ENCODE results near the gene RNF115.
A peak's percentile ranks its signal among the peaks of the same experiment; 100 is the strongest.
"Not testable (repeated sequence)": the region's sequence is repeated elsewhere in the genome, so short reads cannot be mapped to it uniquely, and the experiment has no call there.

Gene RNF115

GRCh38 chr1:145828367-145829026, 4.6 kb upstream of the RNF115 start:
- Histone ChIP-seq H3K36me3 (ENCODE audit: control insufficient read depth in 2 of 2, insufficient read depth in 2 of 2, low read length in 2 of 2) (peaks cover 62 to 66% of the 10 kb centered on the region in 2 donors), H3K9me3 (ENCODE audit: control insufficient read depth in 2 of 2, low read length in 2 of 2) (no peaks in the 10 kb centered on the region), H3K9ac (ENCODE audit: low read depth in 1 of 2, low read length in 2 of 2) (no peak overlapping the region), H3K27ac (ENCODE audit: low read depth in 2 of 2, low read length in 2 of 2) (no peak overlapping the region), H3K4me1 (ENCODE audit: control insufficient read depth in 2 of 2, insufficient read depth in 2 of 2, low read length in 2 of 2) (no peaks in the 10 kb centered on the region), H3K27me3 (ENCODE audit: control insufficient read depth in 2 of 2, insufficient read depth in 2 of 2, low read length in 2 of 2) (no peaks in the 10 kb centered on the region), H3K4me3 (ENCODE audit: low read length in 2 of 2) (no peak overlapping the region)

- H3K9me3 ChIP-seq (ENCODE audit: control insufficient read depth in 2 of 2, low read length in 2 of 2): no peaks in the 10 kb centered on the region
- H3K36me3 ChIP-seq (ENCODE audit: control insufficient read depth in 2 of 2, insufficient read depth in 2 of 2, low read length in 2 of 2): peaks cover 56 to 61% of the 10 kb centered on the region in 2 donors
- no peak overlapping the region for H3K27ac ChIP-seq (ENCODE audit: low read depth in 2 of 2, low read length in 2 of 2)
- H3K9ac ChIP-seq (ENCODE audit: low read depth in 1 of 2, low read length in 2 of 2): no peak overlapping the region
- no peaks in the 10 kb centered on the region for H3K27me3 ChIP-seq (ENCODE audit: control insufficient read depth in 2 of 2, insufficient read depth in 2 of 2, low read length in 2 of 2)
- no peak overlapping the region for H3K4me3 ChIP-seq (ENCODE audit: low read length in 2 of 2)
- H3K4me1 ChIP-seq (ENCODE audit: control insufficient read depth in 2 of 2, insufficient read depth in 2 of 2, low read length in 2 of 2): no peaks in the 10 kb centered on the region
Observed at GRCh38 chr1:145827966-145828365, 4.1 kb upstream of the RNF115 start.

GRCh38 chr1:145826030-145826429, 2.1 kb upstream of the RNF115 start:
- Histone ChIP-seq H3K36me3 (ENCODE audit: control insufficient read depth in 2 of 2, insufficient read depth in 2 of 2, low read length in 2 of 2) (peaks cover 45 to 47% of the 10 kb centered on the region in 2 donors), H3K4me3 (ENCODE audit: low read length in 2 of 2) (no peak overlapping the region), H3K9me3 (ENCODE audit: control insufficient read depth in 2 of 2, low read length in 2 of 2) (no peaks in the 10 kb centered on the region), H3K9ac (ENCODE audit: low read depth in 1 of 2, low read length in 2 of 2) (no peak overlapping the region), H3K27me3 (ENCODE audit: control insufficient read depth in 2 of 2, insufficient read depth in 2 of 2, low read length in 2 of 2) (no peaks in the 10 kb centered on the region), H3K27ac (ENCODE audit: low read depth in 2 of 2, low read length in 2 of 2) (no peak overlapping the region), H3K4me1 (ENCODE audit: control insufficient read depth in 2 of 2, insufficient read depth in 2 of 2, low read length in 2 of 2) (no peaks in the 10 kb centered on the region)

- no peaks in the 10 kb centered on the region for H3K4me1 ChIP-seq (ENCODE audit: control insufficient read depth in 2 of 2, insufficient read depth in 2 of 2, low read length in 2 of 2)
- peak overlapping the region; percentile 80 to 91 for H3K4me3 ChIP-seq (ENCODE audit: low read length in 2 of 2)
- no peaks in the 10 kb centered on the region for H3K27me3 ChIP-seq (ENCODE audit: control insufficient read depth in 2 of 2, insufficient read depth in 2 of 2, low read length in 2 of 2)
- H3K27ac ChIP-seq (ENCODE audit: low read depth in 2 of 2, low read length in 2 of 2): peak overlapping the region; percentile 72 to 89
- H3K9me3 ChIP-seq (ENCODE audit: control insufficient read depth in 2 of 2, low read length in 2 of 2): no peaks in the 10 kb centered on the region
- H3K36me3 ChIP-seq (ENCODE audit: control insufficient read depth in 2 of 2, insufficient read depth in 2 of 2, low read length in 2 of 2): peaks cover 31 to 32% of the 10 kb centered on the region in 2 donors
- H3K9ac ChIP-seq (ENCODE audit: low read depth in 1 of 2, low read length in 2 of 2): peak overlapping the region; percentile 66 to 79
Observed at GRCh38 chr1:145824499-145824842, 576 bp upstream of the RNF115 start.

GRCh38 chr1:145822779-145823331, 1.0 kb downstream of the RNF115 start:
- not testable (repeated sequence) for H3K4me1 ChIP-seq (ENCODE audit: control insufficient read depth in 2 of 2, insufficient read depth in 2 of 2, low read length in 2 of 2); H3K27me3 ChIP-seq (ENCODE audit: control insufficient read depth in 2 of 2, insufficient read depth in 2 of 2, low read length in 2 of 2); H3K9ac ChIP-seq (ENCODE audit: low read depth in 1 of 2, low read length in 2 of 2); H3K27ac ChIP-seq (ENCODE audit: low read depth in 2 of 2, low read length in 2 of 2); H3K4me3 ChIP-seq (ENCODE audit: low read length in 2 of 2); H3K9me3 ChIP-seq (ENCODE audit: control insufficient read depth in 2 of 2, low read length in 2 of 2)
- peaks cover 14 to 16% of the 10 kb centered on the region in 2 donors for H3K36me3 ChIP-seq (ENCODE audit: control insufficient read depth in 2 of 2, insufficient read depth in 2 of 2, low read length in 2 of 2)

- not testable (repeated sequence) for H3K36me3 ChIP-seq (ENCODE audit: control insufficient read depth in 2 of 2, insufficient read depth in 2 of 2, low read length in 2 of 2); H3K27me3 ChIP-seq (ENCODE audit: control insufficient read depth in 2 of 2, insufficient read depth in 2 of 2, low read length in 2 of 2); H3K9me3 ChIP-seq (ENCODE audit: control insufficient read depth in 2 of 2, low read length in 2 of 2); H3K4me1 ChIP-seq (ENCODE audit: control insufficient read depth in 2 of 2, insufficient read depth in 2 of 2, low read length in 2 of 2); H3K27ac ChIP-seq (ENCODE audit: low read depth in 2 of 2, low read length in 2 of 2); H3K4me3 ChIP-seq (ENCODE audit: low read length in 2 of 2); H3K9ac ChIP-seq (ENCODE audit: low read depth in 1 of 2, low read length in 2 of 2)
Observed at GRCh38 chr1:145818095-145818494, 5.8 kb downstream of the RNF115 start.

GRCh38 chr1:145812977-145813810, 10.7 kb downstream of the RNF115 start:
- H3K9ac ChIP-seq (ENCODE audit: low read depth in 1 of 2, low read length in 2 of 2); H3K9me3 ChIP-seq (ENCODE audit: control insufficient read depth in 2 of 2, low read length in 2 of 2); H3K4me1 ChIP-seq (ENCODE audit: control insufficient read depth in 2 of 2, insufficient read depth in 2 of 2, low read length in 2 of 2); H3K27ac ChIP-seq (ENCODE audit: low read depth in 2 of 2, low read length in 2 of 2); H3K4me3 ChIP-seq (ENCODE audit: low read length in 2 of 2); H3K36me3 ChIP-seq (ENCODE audit: control insufficient read depth in 2 of 2, insufficient read depth in 2 of 2, low read length in 2 of 2); H3K27me3 ChIP-seq (ENCODE audit: control insufficient read depth in 2 of 2, insufficient read depth in 2 of 2, low read length in 2 of 2): not testable (repeated sequence)

GRCh38 chr1:145806844-145807243, 17.1 kb downstream of the RNF115 start:
- no peaks in the 10 kb centered on the region for H3K27me3 ChIP-seq (ENCODE audit: control insufficient read depth in 2 of 2, insufficient read depth in 2 of 2, low read length in 2 of 2)
- no peak overlapping the region for H3K27ac ChIP-seq (ENCODE audit: low read depth in 2 of 2, low read length in 2 of 2)
- H3K4me3 ChIP-seq (ENCODE audit: low read length in 2 of 2): no peak overlapping the region
- no peak overlapping the region for H3K9ac ChIP-seq (ENCODE audit: low read depth in 1 of 2, low read length in 2 of 2)
- H3K4me1 ChIP-seq (ENCODE audit: control insufficient read depth in 2 of 2, insufficient read depth in 2 of 2, low read length in 2 of 2): no peaks in the 10 kb centered on the region
- H3K9me3 ChIP-seq (ENCODE audit: control insufficient read depth in 2 of 2, low read length in 2 of 2): no peaks in the 10 kb centered on the region
- no peaks in the 10 kb centered on the region for H3K36me3 ChIP-seq (ENCODE audit: control insufficient read depth in 2 of 2, insufficient read depth in 2 of 2, low read length in 2 of 2)

- Histone ChIP-seq H3K27me3 (ENCODE audit: control insufficient read depth in 2 of 2, insufficient read depth in 2 of 2, low read length in 2 of 2) (no peaks in the 10 kb centered on the region), H3K9me3 (ENCODE audit: control insufficient read depth in 2 of 2, low read length in 2 of 2) (no peaks in the 10 kb centered on the region), H3K27ac (ENCODE audit: low read depth in 2 of 2, low read length in 2 of 2) (no peak overlapping the region), H3K4me3 (ENCODE audit: low read length in 2 of 2) (no peak overlapping the region), H3K4me1 (ENCODE audit: control insufficient read depth in 2 of 2, insufficient read depth in 2 of 2, low read length in 2 of 2) (no peaks in the 10 kb centered on the region), H3K36me3 (ENCODE audit: control insufficient read depth in 2 of 2, insufficient read depth in 2 of 2, low read length in 2 of 2) (no peaks in the 10 kb centered on the region), H3K9ac (ENCODE audit: low read depth in 1 of 2, low read length in 2 of 2) (no peak overlapping the region)
Observed at GRCh38 chr1:145806408-145806807, 17.5 kb downstream of the RNF115 start.

- Histone ChIP-seq H3K9me3 (ENCODE audit: control insufficient read depth in 2 of 2, low read length in 2 of 2) (no peaks in the 10 kb centered on the region), H3K27me3 (ENCODE audit: control insufficient read depth in 2 of 2, insufficient read depth in 2 of 2, low read length in 2 of 2) (no peaks in the 10 kb centered on the region), H3K27ac (ENCODE audit: low read depth in 2 of 2, low read length in 2 of 2) (no peak overlapping the region), H3K36me3 (ENCODE audit: control insufficient read depth in 2 of 2, insufficient read depth in 2 of 2, low read length in 2 of 2) (no peaks in the 10 kb centered on the region), H3K4me1 (ENCODE audit: control insufficient read depth in 2 of 2, insufficient read depth in 2 of 2, low read length in 2 of 2) (no peaks in the 10 kb centered on the region), H3K4me3 (ENCODE audit: low read length in 2 of 2) (no peak overlapping the region), H3K9ac (ENCODE audit: low read depth in 1 of 2, low read length in 2 of 2) (no peak overlapping the region)
Observed at GRCh38 chr1:145805057-145805456, 18.8 kb downstream of the RNF115 start.

Data from mucosa of rectum (tissue), 2 donors.